HG03460 (cell line): ENCODE results near the gene WIPI1.

ENCODE experiments used
- ATAC-seq: cut with Tn5 transposase; IDR thresholded peaks from one replicate; pipeline ENCODE4 v1.9.1; 2021; ENCODE audit not compliant: unreplicated experiment

The WIPI1 gene

DNA sequence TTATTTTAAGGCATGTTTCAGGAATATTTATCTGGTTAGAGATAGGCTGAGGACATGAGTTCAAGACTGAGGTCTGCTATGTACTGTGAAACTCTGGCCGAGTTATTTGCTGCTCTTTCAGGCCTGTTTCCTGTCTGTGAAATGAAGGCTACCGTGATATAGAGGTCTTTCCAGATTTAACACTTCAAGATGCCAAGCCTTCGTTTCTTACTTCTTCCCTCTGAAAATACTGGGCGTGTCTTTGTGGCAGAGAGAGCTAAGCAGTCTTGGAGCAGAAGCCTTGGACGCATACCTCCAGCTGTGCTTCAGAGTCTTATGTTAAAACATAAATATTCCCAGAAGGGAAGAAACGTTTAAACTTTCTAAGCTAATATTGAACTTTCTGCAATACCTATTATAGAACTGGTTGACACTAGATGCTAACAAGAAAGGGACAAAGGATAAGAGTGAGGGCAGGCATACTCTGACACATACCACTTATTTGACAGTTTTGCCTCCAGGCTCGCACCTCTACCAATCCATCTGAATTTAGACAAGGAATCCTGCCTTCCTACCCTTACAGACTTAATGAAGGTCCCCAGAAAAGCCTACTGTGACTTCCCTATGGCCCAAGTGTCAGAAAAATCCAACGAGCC, 17.5 kb downstream of the WIPI1 start:
- ATAC-seq: no peak

- peak; percentile 72 for ATAC-seq
Observed at GRCh38 chr17:68437979-68438822, 19.1 kb downstream of the WIPI1 start.

- ATAC-seq: peak; percentile 52
Observed at GRCh38 chr17:68435876-68436842, 21.1 kb downstream of the WIPI1 start.

GRCh38 chr17:68435361-68435760, 21.9 kb downstream of the WIPI1 start:
- no peak for ATAC-seq

- no peak for ATAC-seq
Observed at GRCh38 chr17:68433911-68434508, 23.3 kb downstream of the WIPI1 start.

- ATAC-seq: no peak
Observed at GRCh38 chr17:68433211-68433610, 24.1 kb downstream of the WIPI1 start.

DNA sequence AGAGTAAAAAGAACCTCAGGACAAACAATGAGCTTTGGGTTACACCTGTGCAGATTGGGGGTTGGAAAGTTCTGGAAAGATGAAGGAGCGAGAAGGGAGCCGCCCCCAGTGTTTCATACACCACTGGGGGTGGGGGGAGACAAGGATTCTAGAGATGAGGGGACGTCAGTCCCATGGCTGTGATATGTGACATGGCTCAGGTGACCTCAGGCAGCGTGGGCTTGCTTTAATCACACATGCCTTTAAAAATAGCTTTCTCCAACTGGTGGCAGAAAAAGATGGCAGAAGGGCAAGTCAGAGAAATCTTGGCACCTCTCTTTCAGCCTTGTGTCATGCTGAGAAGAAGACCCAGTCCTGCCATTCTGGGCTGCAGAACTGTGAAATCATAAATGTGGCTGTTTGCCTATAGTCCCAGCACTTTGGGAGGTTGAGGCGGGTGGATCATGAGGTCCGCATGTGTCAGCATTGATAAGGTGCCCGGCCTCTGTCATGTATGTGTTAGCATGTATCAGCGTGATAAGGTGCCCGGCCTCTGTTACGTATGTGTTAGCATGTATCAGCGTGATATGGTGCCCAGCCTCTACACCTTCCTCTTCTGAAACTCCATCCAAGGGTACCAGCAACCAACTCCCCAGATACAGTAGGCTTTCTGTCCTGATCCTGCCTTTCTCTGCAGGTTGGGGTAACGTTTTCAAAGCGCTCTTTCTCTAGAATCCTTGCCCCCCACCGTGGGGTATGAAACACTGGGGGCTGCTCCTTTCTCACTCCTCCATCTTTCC, 25.0 kb downstream of the WIPI1 start:
- ATAC-seq: no peak

- ATAC-seq: no peak
Observed at GRCh38 chr17:68431661-68432071, 25.6 kb downstream of the WIPI1 start.

DNA sequence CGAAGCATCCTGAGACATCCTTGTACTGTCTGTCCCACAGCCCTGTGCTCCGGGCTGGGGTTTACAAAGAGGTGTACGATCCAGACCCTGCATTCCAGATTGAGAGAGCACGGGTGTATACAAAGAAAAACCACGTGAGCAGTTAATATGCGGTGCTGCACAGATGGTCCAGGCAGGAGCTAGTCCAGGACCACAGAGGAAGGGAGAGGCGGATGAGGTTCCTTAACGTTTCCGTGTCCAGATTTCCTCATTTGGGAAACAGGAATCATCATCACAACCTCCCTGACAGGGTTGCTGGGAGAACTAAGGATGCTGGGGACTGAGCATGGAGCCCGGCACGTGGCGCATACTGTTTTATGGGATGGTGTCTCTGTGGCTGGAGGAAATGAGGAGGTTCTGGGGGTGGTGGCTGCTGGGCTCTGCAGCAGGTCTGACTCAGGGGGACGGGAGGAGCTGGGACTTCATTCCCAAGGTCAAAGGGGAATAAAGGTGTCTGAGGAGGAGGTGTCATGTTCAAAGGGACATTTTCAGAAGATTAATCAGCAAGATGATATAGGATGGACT, 26.2 kb downstream of the WIPI1 start:
- no peak for ATAC-seq

GRCh38 chr17:68429881-68430280, 27.4 kb downstream of the WIPI1 start:
- ATAC-seq: no peak

DNA sequence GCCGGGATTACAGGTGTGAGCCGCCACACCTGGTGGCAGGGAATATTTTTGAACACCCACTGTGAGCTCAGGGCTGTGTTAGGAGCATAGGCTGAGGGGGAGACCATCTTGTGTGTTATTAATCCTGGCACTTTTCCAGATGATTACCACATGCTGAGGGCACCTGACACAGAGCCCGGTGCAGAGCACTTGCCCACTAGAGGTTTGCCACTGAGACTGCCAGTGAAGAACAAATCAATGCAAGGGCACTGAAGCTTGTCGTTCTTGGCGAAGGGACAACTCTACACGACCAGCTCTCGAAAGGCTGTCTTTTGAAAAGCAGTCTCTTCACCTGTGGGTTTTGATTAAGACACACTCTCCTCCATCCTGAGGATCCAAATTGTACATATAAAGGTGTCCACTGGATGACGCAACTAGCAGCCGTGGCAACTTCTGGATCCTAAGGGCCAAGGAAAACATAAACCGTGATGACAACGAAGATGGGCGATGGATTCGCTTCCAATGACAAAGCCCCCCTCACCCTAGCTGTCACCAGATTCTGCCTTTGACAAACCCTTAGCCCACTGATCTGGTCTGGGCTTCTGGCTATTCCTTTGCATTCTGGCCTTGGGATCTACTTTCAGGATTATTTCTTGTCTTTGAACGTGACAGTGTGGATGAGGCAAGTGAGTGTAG, 28.7 kb downstream of the WIPI1 start:
- no peak for ATAC-seq

GRCh38 chr17:68427575-68427974, 29.7 kb downstream of the WIPI1 start:
- no peak for ATAC-seq

- no peak for ATAC-seq
Observed at GRCh38 chr17:68425979-68426378, 31.3 kb downstream of the WIPI1 start.

DNA sequence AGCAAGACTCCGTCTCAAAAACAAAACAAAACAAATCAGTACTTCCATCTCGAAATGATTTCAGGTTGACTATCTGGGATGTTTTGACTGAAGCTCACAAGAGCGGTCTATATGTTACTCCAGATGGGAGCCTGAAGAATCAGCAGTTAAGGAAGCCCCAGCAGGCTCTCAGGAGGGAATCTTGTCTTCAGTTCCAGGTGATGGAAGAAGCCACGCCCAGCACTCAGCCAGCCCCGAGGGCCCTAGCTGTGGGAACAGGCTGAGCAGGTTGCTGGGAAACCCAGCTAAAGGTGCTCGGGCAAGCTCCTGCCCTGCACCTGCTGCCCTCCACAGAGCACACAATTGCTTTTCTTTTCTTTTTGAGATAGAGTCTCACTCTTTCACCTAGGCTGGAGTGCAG, 32.4 kb downstream of the WIPI1 start:
- no peak for ATAC-seq

DNA sequence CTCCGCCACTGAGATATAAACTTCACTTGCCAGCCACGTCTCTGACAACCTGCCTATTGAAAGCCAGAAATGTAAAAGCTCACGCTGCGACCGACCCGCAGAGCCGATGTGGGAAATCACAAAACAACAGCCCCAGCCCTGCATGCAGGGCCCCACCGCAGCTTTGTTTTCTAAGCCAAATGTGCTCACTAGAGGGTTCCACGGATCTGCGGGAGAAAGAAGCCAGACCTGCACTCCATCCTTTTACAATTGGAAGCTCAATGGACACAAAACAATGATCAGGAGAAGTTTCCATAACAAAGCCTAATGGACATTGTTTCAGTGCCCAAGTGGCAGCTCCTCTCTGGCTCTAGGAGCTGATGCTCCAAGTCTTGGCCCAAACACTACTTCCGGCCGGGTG, 33.1 kb downstream of the WIPI1 start:
- no peak for ATAC-seq

DNA sequence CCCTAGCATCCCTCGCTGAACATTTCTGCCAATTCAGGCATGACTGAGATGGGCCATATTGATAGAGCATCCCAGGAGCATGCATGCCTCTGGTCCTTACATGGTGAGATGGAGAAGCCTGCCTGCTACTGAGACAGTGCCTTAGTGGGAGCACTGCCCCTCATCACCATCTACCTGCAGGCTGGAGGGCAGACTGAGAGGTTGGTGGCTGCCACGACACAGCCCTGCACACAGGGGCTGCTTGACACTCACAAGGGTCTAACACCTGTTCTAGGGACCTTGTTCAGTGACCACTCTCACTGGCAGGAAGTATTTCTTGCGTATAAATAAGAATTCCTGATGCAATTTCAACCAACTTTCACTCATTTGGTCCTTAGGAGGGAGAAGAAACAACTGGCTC, 34.0 kb downstream of the WIPI1 start:
- ATAC-seq: no peak

DNA sequence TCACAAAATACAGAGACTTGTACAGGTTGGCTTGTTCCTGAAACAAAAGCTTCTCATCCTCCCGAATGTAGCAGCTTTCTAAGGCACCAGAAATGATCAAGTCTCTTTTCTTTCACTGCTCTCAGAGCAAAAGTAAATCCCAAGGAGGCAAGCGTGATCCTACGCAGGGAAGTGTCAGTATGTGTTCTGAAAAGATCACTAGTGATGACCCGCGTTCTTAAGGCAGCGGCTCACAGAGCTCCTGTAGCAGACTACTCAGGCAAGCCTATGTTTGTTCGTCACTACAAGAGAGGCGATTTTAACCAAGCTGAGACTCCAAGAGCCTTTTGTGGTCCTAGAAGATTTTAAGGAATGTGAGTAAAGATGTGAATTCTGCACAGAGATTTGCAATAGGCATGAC, 34.5 kb downstream of the WIPI1 start:
- ATAC-seq: no peak

DNA sequence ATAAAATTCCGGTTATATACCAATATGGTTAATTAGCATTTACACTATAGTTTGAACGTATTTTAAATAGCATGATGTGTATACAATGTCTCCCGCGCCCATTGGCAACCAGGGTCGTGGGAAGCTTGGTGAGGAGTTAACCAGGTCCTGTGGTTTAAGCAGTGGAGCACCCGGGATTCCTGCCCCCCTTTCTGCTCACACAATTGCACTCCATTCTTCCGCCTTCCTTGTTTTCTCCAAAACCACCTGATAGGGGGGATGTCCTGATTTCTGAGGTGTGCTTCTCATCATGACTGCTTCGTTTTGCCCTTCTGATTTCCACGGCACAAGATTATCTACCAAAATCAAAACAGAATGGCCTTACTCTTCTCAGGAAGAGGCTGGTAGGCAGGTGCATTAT, 35.8 kb downstream of the WIPI1 start:
- no peak for ATAC-seq

DNA sequence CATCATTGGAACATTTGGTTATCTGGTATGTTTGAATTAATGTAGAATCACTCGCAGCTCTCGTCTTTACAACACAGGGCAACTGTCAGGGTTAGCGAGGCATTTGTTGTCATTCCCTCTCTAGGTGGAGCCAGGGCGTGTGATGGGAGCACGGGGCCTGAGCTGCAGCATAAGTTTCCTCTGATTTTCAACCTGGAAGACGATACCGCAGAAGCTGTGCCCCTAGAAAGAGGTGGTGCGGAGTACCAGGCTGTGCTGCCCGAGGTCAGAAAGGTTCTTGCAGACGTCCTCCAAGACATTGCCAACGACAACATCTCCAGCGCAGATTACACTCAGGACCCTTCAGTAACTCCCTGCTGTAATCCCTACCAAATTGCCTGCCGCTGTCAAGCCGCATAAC, 37.2 kb downstream of the WIPI1 start:
- ATAC-seq: no peak
